ENCODE measurements around the gene ARMC2.
"Not testable (repeated sequence)": the region's sequence is repeated elsewhere in the genome, so short reads cannot be mapped to it uniquely, and the experiment has no call there.

Gene ARMC2

GRCh38 chr6:108921547-108922361 lies 73.5 kb downstream of the ARMC2 start:
- no peak for DNase-seq

- DNase-seq: no peak
These were observed 74.3 kb downstream of the ARMC2 start for GRCh38 chr6:108922499-108922898.

- no peak for DNase-seq
These were observed 79.7 kb downstream of the ARMC2 start for GRCh38 chr6:108927927-108928326.

DNA sequence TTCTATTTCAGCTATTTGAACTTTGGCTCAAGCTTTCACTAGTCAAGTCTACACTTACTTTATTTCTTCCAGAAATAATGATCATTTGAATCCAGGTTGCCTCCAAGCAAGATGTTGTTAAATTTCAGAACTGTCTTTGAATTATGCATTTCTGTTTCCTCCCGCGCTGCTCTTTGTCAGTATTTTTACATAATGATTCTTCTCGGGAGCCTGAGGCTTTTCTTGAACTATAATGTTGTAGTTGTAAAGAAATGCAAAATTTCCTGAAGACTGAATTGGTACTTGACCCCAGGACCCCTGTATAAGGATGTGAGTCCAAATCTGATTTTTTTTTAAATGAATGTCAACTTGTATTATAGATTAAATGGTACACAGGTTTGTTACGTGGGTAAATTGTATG lies 80.4 kb downstream of the ARMC2 start:
- DNase-seq: no peak

DNA sequence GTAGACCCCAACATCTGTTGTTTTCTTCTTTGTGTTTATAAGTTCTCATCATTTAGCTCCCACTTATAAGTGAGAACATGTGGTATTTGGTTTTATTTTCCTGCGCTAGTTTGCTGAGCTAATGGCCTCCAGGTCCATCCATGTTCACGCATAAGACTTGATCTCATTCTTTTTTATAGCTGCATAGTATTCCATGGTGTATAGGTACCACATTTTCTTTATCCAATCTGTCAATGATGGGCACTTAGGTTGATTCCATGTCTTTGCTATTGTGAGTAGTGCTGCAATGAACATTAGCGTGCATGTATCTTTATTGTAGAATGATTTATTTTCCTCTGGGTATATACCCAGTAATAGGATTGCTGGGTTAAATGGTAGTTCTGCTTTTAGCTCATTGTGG lies 82.9 kb downstream of the ARMC2 start:
- not testable (repeated sequence) for DNase-seq

DNA sequence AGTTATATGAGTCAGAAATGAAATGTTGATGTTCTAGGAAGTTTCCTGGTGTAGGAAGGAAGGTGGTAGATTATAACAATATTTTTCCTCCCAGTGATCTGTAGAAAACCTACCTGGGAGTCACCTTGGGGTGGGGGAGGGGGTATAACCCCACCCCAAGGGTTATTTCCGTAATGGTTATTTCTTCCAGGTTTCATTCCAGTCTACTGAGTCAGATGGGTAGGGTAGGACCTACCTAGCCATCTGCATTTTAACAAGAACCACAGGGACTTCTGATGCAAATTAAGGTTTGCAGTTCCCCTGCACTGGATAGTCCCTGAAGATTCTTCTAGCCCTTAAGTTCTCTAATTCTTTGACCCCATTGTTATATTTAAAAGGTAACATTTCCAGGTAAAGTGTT lies 88.9 kb downstream of the ARMC2 start:
- DNase-seq: no peak

DNA sequence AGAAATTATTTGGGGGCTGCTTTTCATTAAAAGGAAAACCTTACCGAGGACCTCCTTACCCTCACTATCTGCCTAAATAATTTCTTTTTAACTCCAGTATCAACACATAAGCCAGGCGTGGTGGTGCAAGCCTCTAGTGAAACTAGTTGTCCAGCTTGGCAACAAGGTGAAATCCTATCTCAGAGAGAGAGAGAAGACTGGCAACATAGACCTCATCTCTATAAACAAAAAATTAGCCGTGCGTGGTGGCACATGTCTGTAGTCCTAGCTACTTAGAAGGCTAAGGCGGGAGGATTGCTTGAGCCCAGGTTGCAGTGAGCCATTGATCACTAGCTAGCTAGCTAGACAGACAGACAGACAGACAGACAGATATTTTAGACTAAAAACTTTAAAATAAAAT lies 92.5 kb downstream of the ARMC2 start:
- DNase-seq: no peak

GRCh38 chr6:108941281-108941680 lies 93.1 kb downstream of the ARMC2 start:
- no peak for DNase-seq

- no peak for DNase-seq
These were observed 93.6 kb downstream of the ARMC2 start for GRCh38 chr6:108941859-108942258.

GRCh38 chr6:108942556-108943492 lies 94.6 kb downstream of the ARMC2 start:
- DNase-seq: peak; percentile 52

- no peak for DNase-seq
These were observed 95.8 kb downstream of the ARMC2 start for GRCh38 chr6:108944071-108944470.

GRCh38 chr6:108944707-108945680 lies 96.8 kb downstream of the ARMC2 start:
- DNase-seq: no peak

- DNase-seq: no peak
These were observed 97.5 kb downstream of the ARMC2 start for GRCh38 chr6:108945681-108946159.

- DNase-seq: no peak
These were observed 98.5 kb downstream of the ARMC2 start for GRCh38 chr6:108946695-108947094.

DNA sequence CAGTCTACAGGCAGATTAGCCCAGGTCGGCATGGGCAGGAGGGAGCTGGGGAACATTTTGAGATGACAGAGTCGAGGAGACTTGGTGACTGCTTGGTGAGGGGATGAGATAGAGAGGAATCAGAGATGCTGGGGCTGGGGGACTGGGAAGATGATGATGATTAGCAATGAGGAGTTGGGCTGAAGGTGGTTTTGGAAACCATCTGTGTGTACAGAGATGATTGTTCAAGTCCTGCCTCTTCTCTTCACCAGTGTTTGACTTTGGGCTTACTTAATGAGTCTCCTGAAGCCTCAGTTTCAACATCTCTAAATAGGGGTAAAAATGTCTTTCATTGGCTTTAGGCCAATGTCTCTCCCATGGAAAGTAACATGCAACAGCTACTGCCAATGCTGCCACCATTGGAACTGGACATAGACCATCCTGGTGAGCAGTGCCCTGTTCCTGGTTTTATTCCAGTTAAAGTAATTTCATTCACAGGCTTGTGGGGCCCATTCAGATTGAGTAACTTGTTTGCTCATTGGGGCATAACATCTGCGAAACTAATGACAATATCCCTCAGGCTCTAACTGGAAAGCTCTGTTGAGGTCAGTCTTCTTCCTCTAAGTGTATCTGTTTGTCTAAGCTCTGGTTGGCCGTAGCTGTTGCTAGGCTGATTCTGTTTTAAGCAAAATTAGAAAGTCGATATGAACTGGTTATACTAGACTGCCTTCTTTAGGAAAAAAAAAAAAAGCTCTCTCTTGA lies 99.1 kb downstream of the ARMC2 start:
- DNase-seq: no peak

DNA sequence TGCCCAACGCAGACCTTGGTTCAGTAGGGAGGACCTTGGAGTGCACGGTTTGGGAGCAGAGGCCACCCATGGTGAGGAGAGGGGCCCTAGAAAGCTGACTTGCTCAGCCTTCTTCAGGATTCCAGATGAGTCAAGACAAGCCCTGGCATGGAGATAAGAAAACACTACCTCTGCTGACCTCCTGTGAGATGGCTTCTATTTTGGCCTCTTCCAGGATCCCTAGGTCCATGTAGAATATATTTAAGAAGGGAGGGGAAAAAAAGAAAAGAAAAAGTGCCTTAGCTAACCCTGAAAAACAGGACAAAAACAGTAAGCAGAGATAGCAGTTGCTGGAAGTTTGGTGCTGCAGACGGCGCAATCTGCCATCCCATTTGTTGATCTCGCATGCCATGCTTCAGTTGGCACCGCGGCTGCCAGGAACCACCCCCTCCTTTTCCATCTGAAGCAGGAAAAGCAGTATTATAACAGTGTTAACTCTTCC lies 100.0 kb downstream of the ARMC2 start:
- no peak for DNase-seq

DNA sequence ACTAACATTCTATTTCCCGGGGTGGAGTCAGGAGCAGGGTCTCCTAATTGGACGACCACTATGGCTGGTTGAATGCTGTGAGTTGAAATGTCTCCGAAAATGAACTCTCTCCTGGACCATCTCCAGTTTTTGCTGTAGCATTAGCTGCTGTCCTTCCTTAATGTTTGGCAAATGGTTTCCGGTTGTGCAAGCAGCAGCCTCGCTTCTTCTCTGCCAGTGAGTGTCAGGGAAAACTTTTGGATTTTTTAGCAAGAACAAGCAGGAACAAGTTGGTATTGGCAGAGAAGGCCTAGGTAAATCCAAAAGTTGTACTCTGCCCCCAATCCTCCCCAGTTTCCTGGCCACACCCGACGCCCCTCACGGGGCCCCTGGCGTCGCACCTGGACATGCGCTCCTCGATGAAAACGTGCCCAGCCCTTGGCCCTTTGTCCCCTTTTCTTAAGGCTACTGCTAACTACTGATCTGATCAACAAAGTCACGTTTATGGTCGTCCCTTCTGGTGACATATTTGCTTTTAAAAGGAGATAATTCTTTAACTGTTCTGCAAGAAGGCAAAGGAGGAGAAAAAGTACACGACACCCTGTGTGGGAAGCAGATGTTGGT lies 103.2 kb downstream of the ARMC2 start:
- no peak for DNase-seq

DNA sequence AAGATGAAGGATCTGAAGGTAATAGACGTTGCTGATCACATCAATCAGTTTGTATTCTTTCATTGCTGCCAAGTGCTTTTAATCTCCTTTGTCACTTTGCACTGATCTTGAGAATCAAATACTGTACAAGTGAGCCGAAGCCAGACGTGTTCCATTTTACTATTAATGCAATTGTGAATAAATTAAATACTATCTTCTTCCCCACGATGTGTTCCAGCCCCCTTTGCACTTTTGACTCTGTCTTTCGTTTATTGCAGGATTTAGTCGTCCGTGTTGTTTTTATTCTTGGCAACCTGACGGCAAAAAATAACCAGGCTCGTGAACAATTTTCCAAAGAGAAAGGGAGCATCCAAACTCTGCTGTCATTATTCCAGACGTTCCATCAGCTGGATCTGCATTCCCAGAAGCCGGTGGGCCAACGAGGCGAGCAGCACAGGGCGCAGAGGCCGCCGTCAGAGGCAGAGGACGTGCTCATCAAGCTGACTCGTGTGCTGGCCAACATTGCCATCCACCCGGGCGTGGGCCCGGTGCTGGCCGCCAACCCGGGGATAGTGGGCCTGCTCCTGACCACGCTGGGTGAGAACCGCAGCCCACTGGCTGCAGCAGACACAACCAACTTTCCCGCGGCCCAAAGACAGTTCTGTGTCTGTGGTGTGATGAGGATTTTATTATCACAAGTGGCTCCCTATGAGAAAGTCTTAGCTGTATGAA lies 104.7 kb downstream of the ARMC2 start:
- no peak for DNase-seq

GRCh38 chr6:108953681-108954080 lies 105.5 kb downstream of the ARMC2 start:
- DNase-seq: no peak

DNA sequence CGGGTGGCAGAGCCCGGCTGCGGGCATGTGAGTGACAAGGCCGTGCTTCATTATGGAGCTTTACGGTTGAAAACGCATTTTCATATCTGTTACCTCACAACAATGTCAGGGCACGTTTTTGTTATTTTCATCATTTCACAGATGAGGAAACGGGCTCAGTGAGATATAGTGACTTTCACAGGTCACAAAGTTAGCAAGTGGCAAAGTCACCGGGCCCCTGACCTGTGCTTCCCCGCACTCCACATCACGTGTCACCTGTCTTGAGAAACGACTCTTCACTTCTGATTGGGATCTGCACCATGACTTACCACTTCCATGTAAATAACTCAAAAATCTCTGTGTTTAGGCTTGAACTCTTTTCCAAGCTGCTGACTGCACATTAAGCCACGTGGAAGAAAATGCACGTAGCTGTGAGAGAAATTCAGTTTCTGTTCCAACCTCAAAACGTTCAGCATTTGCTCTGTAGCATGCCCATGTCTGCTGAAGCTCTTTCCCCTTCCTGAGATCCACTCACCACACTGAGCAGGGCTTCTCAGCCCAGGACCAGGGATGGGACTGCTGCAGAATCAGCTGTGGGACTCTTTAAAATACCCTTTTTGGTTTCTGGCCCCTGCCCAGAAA lies 107.2 kb downstream of the ARMC2 start:
- DNase-seq: no peak

Data from stimulated activated CD4-positive, alpha-beta T cell treated with anti-CD3 and anti-CD28 coated beads, Interleukin-4, amount 100 ng/mL, for 1 hour (primary cell).